Measurements from ENCODE around the gene DIRAS1. TPM values are rescaled to one million over a fixed set of nuclear protein-coding genes. Genes with fewer than 3 reads are reported as not detected.

DIRAS1 gene
- total and polyA plus RNA-seq, 2 donors (not counting 1 experiment from before 2014, with no cell fraction given) = 5.2 to 19.0 TPM

DNA sequence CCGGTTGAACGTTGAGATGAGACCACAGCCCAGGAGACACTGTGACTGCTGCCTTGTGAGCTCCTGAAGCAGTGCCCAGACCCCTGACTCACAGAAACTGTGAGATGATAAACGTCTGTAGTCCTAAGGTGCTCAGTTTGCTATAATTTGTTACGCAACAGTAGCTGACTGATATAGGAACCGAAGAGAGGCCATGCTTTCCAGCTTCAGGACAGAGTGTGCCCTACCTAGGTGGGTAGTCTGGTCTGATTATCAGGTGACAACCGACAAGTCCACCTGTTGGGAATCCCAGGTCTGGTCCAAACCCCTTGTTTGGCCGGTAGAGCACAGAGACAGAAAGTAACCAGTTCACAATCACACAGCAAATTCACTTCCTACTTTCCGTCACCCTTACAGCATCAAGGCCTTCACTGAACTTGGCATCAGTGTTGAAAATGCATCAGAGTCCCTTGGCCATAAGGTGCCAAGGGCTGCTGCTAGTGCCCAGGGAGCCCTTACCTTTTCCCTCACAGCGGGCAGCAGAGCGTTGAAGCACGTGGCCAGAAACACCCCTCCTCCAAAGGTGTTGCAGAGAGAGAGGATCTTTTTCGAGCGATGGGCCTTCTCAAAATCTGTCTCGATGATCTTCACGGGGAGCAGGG, 15.5 kb upstream of the DIRAS1 start:
- no peaks in the 10 kb centered on the region for H3K27me3 ChIP-seq (ENCODE audit: control insufficient read depth, insufficient read depth, low read length)
- H3K9ac ChIP-seq (ENCODE audit: insufficient read depth, low read length) = no peak overlapping the region
- TF ChIP-seq CTCF (conservative IDR thresholded peaks at IDR 0.05 in 1 of 2, IDR thresholded peaks at IDR 0.05 in 1 of 2; ENCODE audit: low read depth in 1 of 2, low read length in 2 of 2) (no peak), EZH2 (IDR thresholded peaks at IDR 0.05; ENCODE audit: low read length, missing control alignments) (no peak)
- peaks cover 5% of the 10 kb centered on the region for H3K4me1 ChIP-seq (ENCODE audit: control insufficient read depth, extremely low read depth, insufficient read depth, low read length)
- no peak overlapping the region for H3K4me3 ChIP-seq (replicated peaks in 1 of 4; ENCODE audit: control extremely low read depth in 1 of 4, insufficient read depth in 1 of 4, low read depth in 3 of 4, low read length in 4 of 4)
- H3K27ac ChIP-seq (ENCODE audit: insufficient read depth, low read length) = no peak overlapping the region
- peaks cover 10% of the 10 kb centered on the region for H3K36me3 ChIP-seq (ENCODE audit: control insufficient read depth, insufficient read depth, low read length)
- no peak overlapping the region for H3K4me2 ChIP-seq (ENCODE audit: extremely low read depth, insufficient read depth, low read length)
- H3K9me3 ChIP-seq (ENCODE audit: control insufficient read depth, insufficient read depth, low read depth, low read length) = no peaks in the 10 kb centered on the region
- no peaks in the 10 kb centered on the region for H4K20me1 ChIP-seq (ENCODE audit: control insufficient read depth, extremely low read depth, insufficient read depth, low read length)
- H3K79me2 ChIP-seq (ENCODE audit: control insufficient read depth, insufficient read depth, low read length) = peaks cover 4% of the 10 kb centered on the region
- no peak for DNase-seq (ENCODE audit: low read depth in 2 of 2)
- no peak overlapping the region for H2AFZ ChIP-seq (ENCODE audit: low read length)

DNA sequence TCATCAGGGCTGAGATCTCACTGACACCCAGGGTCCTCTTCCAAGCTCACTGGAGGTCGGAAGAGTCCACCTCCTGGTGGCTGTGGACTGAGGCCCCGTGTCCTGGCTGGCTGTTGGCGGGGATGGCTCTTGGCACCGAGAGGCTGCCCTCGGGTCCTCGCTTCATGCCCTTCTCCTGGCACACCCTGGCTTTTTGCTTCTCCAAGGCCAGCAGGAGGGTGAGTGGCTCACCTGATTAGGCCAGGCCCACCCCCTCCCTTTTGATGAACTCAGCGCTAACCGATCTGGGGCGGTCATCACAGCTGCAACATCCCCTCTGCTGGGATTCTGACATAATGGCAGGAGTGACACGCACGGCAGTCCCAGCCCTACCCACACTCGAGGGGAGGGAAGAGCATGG, 14.2 kb upstream of the DIRAS1 start:
- DNase-seq (ENCODE audit: low read depth in 2 of 2) = no peak
- Histone ChIP-seq H3K9me3 (ENCODE audit: control insufficient read depth, insufficient read depth, low read depth, low read length) (no peaks in the 10 kb centered on the region), H3K27me3 (ENCODE audit: control insufficient read depth, insufficient read depth, low read length) (no peaks in the 10 kb centered on the region), H3K36me3 (ENCODE audit: control insufficient read depth, insufficient read depth, low read length) (peaks cover 10% of the 10 kb centered on the region), H4K20me1 (ENCODE audit: control insufficient read depth, extremely low read depth, insufficient read depth, low read length) (no peaks in the 10 kb centered on the region), H3K27ac (ENCODE audit: insufficient read depth, low read length) (no peak overlapping the region), H3K79me2 (ENCODE audit: control insufficient read depth, insufficient read depth, low read length) (peaks cover 4% of the 10 kb centered on the region), H3K4me2 (ENCODE audit: extremely low read depth, insufficient read depth, low read length) (no peak overlapping the region), H3K4me3 (replicated peaks in 1 of 4; ENCODE audit: control extremely low read depth in 1 of 4, insufficient read depth in 1 of 4, low read depth in 3 of 4, low read length in 4 of 4) (no peak overlapping the region), H3K4me1 (ENCODE audit: control insufficient read depth, extremely low read depth, insufficient read depth, low read length) (peaks cover 5% of the 10 kb centered on the region), H2AFZ (ENCODE audit: low read length) (no peak overlapping the region), H3K9ac (ENCODE audit: insufficient read depth, low read length) (no peak overlapping the region)
- TF ChIP-seq EZH2 (IDR thresholded peaks at IDR 0.05; ENCODE audit: low read length, missing control alignments) (no peak), CTCF (conservative IDR thresholded peaks at IDR 0.05 in 1 of 2, IDR thresholded peaks at IDR 0.05 in 1 of 2; ENCODE audit: low read depth in 1 of 2, low read length in 2 of 2) (no peak)

DNA sequence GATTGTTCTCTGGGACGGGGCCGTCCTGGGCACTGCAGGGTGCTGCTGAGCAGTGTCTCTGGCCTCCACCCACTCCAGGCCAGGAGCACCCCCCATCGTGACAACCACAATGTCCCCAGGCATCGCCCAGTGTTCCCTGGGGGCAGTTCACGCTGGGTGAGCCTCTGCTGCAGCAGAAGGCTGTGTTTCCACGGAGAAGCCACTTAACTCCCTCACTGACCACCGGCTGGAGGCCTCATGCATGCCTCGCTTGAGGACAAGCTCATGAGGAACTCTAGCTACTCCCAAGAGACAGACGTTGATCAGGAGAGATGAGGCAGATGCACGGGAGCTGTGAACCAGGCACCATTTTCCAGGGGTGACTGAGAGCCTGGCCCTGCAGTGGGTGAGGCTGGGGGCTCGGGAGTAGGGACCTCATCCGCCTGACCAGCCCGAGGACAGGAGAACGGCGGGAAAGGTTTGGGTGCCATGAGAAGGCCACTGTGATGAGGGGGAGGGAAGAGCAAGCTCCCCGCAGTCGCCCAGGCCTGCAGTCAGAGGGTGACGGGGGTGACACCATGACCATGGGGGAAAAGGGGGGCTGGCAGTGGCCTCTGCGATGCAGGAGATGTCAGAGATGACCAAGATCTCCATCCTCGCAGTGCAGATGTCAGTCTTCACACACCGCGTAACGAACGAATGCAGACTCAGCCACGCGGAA, 13.6 kb upstream of the DIRAS1 start:
- Histone ChIP-seq H3K4me3 (replicated peaks in 1 of 4; ENCODE audit: control extremely low read depth in 1 of 4, insufficient read depth in 1 of 4, low read depth in 3 of 4, low read length in 4 of 4) (no peak overlapping the region), H3K36me3 (ENCODE audit: control insufficient read depth, insufficient read depth, low read length) (peaks cover 10% of the 10 kb centered on the region), H2AFZ (ENCODE audit: low read length) (no peak overlapping the region), H3K9ac (ENCODE audit: insufficient read depth, low read length) (no peak overlapping the region), H3K27ac (ENCODE audit: insufficient read depth, low read length) (no peak overlapping the region), H3K9me3 (ENCODE audit: control insufficient read depth, insufficient read depth, low read depth, low read length) (no peaks in the 10 kb centered on the region), H3K27me3 (ENCODE audit: control insufficient read depth, insufficient read depth, low read length) (no peaks in the 10 kb centered on the region), H4K20me1 (ENCODE audit: control insufficient read depth, extremely low read depth, insufficient read depth, low read length) (no peaks in the 10 kb centered on the region), H3K4me2 (ENCODE audit: extremely low read depth, insufficient read depth, low read length) (no peak overlapping the region), H3K79me2 (ENCODE audit: control insufficient read depth, insufficient read depth, low read length) (peaks cover 4% of the 10 kb centered on the region), H3K4me1 (ENCODE audit: control insufficient read depth, extremely low read depth, insufficient read depth, low read length) (peaks cover 5% of the 10 kb centered on the region)
- no peak for DNase-seq (ENCODE audit: low read depth in 2 of 2)
- no peak for TF ChIP-seq CTCF (conservative IDR thresholded peaks at IDR 0.05 in 1 of 2, IDR thresholded peaks at IDR 0.05 in 1 of 2; ENCODE audit: low read depth in 1 of 2, low read length in 2 of 2)
- TF ChIP-seq EZH2 (IDR thresholded peaks at IDR 0.05; ENCODE audit: low read length, missing control alignments) = no peak

Measured in fibroblast of lung (primary cell).